PC-9 (cell line): ENCODE measurements around the gene ARSG.

Source experiments
- EZH2 ChIP-seq: fragments of 200-600 bp; sonication (generic); IDR thresholded peaks from 2 replicates; pipeline ENCODE4 v1.8.0; 2017; ENCODE audit warnings: antibody characterized with exemption, low read depth
- TF ChIP-seq, protein P1 (sequence below): fragments of 200-600 bp; sonication (generic); conservative IDR thresholded peaks from 2 replicates; pipeline ENCODE4 v1.6.1; 2017; ENCODE audit warnings: mixed run types, antibody characterized with exemption, mild to moderate bottlenecking, moderate library complexity

GRCh38 chr17:68461589-68461988 is 170.3 kb downstream of the ARSG start:
- no peak for TF ChIP-seq EZH2
- TF ChIP-seq, protein P1, sequence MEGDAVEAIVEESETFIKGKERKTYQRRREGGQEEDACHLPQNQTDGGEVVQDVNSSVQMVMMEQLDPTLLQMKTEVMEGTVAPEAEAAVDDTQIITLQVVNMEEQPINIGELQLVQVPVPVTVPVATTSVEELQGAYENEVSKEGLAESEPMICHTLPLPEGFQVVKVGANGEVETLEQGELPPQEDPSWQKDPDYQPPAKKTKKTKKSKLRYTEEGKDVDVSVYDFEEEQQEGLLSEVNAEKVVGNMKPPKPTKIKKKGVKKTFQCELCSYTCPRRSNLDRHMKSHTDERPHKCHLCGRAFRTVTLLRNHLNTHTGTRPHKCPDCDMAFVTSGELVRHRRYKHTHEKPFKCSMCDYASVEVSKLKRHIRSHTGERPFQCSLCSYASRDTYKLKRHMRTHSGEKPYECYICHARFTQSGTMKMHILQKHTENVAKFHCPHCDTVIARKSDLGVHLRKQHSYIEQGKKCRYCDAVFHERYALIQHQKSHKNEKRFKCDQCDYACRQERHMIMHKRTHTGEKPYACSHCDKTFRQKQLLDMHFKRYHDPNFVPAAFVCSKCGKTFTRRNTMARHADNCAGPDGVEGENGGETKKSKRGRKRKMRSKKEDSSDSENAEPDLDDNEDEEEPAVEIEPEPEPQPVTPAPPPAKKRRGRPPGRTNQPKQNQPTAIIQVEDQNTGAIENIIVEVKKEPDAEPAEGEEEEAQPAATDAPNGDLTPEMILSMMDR, result no peak
